HG02642 (cell line): ENCODE data around the gene NDUFB6.
A peak's percentile ranks its signal among the peaks of the same experiment; 100 is the strongest.
"Not testable (repeated sequence)": the region's sequence is repeated elsewhere in the genome, so short reads cannot be mapped to it uniquely, and the experiment has no call there.

Experiments used
- ATAC-seq: cut with Tn5 transposase; IDR thresholded peaks from one replicate; pipeline ENCODE4 v1.9.1; 2021; ENCODE audit warnings: mild to moderate bottlenecking; ENCODE audit not compliant: unreplicated experiment, poor library complexity

NDUFB6 gene

GRCh38 chr9:32572900-32573523 is at the start of gene NDUFB6:
Gene NDUFB6 (minus strand): TSS chr9:32573159. CDS start chr9:32573060, 99 bp downstream.
- peak; percentile 89 for ATAC-seq

GRCh38 chr9:32618261-32618660 is 45.3 kb upstream of the NDUFB6 start:
- no peak for ATAC-seq

- ATAC-seq, result no peak
These were observed 33.9 kb upstream of the NDUFB6 start for GRCh38 chr9:32606811-32607210.

DNA sequence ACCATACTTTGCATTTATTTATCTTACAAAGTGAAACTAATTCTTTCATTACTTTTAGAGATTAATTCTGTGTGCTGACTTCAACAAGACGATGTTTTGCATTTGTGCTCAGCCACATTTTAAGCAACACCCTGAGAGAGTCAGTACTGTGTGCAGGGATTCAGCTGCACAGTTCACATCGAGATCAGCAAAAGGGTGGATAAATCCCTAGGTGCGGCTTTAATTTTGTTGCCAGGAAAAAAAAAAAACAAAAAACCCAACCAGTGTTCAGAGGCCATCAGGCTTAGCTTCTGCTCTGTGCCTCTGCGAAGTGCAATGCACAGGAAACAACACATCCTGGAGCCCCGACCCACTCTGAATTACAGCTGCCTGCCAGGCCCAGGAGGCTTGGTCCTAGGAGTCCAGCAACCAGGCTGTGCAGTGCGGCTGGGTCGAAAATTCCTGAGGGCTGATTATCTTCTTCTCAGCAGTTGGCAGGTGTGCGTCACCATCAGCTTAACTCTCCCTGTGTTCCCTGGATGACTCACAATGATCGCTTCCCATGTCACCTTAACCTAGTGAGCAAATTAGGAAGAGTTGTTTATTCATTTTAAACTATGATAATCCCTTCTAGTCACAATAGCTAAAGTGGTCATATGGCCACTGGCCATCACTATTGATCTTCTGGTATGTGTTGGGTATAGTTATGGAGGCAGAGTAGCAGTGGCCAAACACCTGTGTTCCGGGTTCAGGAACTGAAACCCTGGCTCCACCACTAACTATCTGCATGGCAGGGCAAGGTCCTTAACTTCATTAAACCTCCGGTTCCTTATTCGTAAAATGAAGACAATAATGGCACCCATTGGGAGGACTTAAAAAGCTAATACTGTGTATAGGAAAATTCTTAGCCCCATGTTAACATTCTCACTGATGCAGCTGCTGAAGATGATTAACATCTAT is 31.2 kb upstream of the NDUFB6 start:
- ATAC-seq, result peak; percentile 70

- not testable (repeated sequence) for ATAC-seq
These were observed 26.1 kb upstream of the NDUFB6 start for GRCh38 chr9:32599021-32599420.

GRCh38 chr9:32596936-32597335 is 24.0 kb upstream of the NDUFB6 start:
- ATAC-seq, result no peak

DNA sequence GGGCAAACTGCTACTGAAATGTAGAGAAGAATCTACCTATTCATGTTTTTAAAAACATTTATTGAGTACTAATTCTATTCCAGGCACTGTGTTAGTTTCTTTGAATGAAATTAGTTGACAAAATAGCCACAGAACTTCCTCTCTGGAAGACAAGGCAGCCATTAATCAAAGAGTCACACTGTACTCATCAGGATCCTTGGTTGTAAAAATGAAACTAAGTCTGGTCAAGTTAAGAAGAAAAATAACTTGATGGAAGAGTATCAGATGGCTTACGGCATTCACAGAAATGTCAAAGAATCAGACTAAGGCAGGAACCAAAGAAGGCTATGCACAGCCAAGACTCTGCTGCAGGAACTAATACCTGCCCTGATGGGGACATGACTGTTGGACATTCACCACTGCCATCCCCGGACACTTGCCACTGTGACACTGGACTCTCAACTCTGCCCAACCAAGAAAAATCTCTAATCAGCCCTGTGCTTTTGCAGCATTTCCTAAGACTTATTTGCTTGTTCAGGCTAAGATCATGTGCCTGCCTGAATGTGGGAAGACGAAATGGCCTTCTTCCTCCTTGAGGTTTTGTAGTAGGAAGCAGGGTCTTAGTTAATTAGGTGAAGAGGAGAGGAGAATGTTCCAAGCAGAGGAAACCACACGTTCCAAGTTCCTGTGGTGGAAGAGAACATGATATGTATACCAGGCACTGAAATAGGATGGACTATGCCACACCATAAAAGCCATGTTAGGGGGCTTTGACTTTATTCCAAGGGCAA is 23.3 kb upstream of the NDUFB6 start:
- no peak for ATAC-seq

DNA sequence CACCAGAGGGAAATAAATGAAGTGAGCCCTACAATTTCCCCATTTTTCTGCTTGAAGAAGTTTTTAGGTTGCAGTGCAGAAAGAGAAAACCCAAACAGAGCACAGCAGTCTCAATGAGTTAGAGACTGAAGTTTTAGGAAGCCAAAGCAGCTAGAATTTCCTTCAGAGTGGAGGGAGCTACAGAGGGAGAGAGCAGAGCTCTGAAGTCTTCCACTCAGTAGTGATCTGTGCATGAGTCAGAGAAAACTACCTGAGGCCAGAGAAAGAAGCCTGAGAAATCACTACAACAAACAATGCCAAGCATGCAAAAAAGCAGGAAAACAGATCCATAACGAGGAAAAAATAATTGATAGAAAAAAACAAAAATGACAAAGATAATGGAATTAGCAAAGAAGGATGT is 17.9 kb upstream of the NDUFB6 start:
- ATAC-seq, result no peak

DNA sequence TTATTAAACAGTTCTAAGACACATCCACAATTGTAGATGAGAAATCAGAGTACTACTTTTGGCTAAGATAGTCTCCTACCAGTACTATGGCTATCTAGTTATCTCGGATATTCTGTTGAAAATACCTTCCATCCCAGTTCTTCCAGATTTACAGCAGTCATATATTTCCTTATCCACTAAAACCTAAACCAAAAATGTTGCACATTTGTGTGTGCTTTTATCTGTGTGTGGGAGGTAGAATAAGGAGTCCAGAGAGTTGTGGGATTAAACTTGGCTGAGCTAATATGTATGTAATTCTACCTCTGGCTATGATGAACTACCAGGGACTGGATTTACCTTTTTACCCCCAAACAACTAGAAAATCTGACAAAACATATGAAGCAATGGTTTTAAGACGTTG is 17.5 kb upstream of the NDUFB6 start:
- ATAC-seq, result no peak

DNA sequence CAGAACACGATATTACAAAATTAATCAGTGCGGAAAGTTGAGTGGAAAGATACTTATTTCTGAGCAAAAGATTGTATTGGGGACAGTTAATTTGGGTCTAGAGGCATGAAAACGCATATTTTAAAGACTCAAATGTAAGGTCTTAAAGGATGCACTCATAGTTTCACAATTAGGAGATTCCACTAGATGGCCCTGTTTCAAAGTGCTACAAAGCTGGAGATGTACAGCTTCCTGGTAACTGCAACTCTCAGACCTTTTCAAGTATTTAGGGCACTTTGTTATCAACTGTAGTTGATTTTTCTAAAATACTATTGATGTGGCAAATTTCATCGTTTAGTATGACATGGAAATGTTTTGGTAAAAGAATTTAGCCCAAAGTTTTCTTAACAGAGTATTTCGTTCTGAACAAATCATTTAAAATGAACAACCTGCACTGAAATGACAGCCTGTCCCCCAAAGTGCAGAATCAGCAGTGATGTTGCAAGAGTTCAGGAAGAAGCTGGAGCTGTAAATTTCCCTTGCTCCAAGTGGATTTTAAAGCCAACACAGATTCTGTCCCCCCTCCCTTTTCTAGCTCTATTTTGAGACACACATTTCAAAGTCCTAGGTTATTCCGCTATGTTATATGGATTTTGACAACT is 16.2 kb upstream of the NDUFB6 start:
- ATAC-seq, result peak; percentile 45

DNA sequence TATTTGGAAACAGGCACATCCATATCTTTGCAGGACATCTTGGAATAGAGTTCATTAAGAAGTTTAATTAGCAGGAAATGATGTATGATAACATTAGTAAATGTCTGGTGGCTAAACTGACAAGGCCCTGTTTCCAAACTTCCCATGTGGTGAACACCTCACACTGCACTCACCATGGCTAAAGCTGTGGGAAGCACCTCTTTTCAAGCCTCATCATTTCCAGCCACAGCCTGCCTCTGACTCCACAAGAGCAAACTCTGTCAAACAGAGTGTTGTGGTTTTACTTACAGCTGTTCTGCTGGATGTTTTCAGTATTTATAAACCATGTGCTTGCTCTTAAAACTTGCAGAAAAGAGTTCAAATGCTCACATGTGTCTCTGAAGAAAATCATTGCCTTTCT is 14.9 kb upstream of the NDUFB6 start:
- ATAC-seq, result peak; percentile 52

GRCh38 chr9:32584784-32585183 is 11.8 kb upstream of the NDUFB6 start:
- no peak for ATAC-seq

- no peak for ATAC-seq
These were observed 8.7 kb upstream of the NDUFB6 start for GRCh38 chr9:32581512-32582143.

DNA sequence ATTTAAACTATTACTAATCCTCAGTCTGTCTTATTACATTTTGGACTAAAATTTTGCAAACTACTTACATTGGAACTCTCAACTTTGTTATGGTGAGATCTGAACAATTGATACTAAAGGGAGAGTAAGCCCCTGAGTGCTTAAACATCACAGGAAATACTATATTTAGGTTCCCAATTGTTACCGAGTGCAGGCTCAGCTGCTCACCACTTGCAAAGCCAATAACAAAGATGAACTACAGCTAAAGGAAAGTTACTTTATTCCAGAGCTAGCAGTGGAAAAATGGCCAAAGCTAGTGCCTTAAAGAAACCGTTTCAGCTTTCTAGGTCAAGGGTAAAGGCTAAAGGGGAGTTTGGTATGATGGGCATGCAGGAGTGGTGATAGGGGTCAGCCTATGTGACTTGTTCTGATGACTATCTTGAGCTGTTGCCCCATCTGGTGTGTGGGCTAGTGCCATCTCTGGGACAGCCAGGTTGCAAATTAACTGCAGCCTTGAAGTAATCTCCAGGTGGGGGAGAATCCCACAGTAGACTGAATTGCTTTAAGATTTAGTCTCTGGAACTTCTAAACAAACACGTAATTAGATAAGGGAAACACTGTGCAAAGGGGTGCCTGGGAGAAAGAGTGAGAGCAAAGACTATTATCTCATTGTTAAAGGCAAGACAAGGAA is 7.8 kb upstream of the NDUFB6 start:
- no peak for ATAC-seq

DNA sequence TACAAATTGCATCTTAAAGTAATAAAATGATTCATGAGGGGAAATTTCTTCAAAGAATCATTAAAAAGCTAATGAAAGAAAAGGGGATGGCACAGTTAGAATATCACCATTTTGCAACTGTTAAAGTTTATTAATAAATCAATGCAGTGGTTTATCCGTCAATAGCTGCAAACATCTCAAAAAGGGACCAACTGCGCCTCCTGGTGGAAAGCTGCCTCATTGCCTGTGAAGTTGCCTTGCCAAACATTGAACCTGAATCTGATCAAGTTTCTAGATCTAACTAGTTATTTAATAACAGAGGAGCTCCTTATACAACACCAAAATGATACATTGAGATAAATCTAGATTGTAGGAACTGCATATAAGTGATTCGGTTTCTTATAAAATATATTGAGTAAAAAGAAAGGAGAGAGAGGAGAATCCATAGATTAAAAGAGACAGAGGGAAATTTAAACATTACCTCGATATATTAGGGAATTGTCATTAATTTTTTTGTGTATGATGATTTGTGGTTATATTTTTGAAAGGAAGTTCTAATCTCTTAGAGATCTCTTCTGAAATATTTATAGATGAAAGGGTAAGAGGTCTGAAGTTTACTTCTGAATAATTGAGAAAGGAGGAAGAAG is 6.9 kb upstream of the NDUFB6 start:
- peak; percentile 47 for ATAC-seq

DNA sequence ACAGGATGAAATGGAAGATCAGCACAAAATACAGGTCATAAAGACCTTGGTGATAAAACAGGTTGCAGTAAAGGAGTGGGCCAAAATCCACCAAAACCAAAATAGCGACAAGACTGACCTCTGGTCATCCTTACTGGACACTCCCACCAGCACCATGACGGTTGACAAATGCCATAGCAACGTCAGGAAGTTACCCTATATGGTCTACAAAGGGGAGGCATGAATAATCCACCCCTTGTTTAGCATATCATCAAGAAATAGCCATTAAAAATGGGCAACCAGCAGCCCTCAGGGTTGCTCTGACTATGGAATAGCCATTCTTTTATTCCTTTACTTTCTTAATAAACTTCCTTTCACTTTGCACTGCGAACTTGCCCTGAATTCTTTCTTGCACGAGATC is 6.0 kb upstream of the NDUFB6 start:
- ATAC-seq, result no peak

- no peak for ATAC-seq
These were observed 4.4 kb upstream of the NDUFB6 start for GRCh38 chr9:32577316-32577715.

GRCh38 chr9:32574858-32575257 is 1.9 kb upstream of the NDUFB6 start:
- no peak for ATAC-seq

- ATAC-seq, result no peak
These were observed 862 bp upstream of the NDUFB6 start for GRCh38 chr9:32573821-32574220.
